K562 treated with DMSO at 1 percent for 24 hours (cell line): Measurements from ENCODE around the gene STH. TPM values are rescaled to one million over a fixed set of nuclear protein-coding genes. Genes with fewer than 3 reads are reported as not detected.

Source experiments
- total RNA-seq: library from RNA; unstranded; fragments of 300-600 nt; gene quantifications from 2 replicates; pipeline ENCODE4 v1.2.3, GENCODE V29; 2022; ENCODE audit warnings: low read depth; ENCODE audit not compliant: insufficient read depth

Gene STH
- not detected in 2 replicates for total RNA-seq

GRCh38 chr17:45998987-45999899 is at the start of gene STH:
Gene STH (plus strand): TSS chr17:45999250. CDS start chr17:45999280, 30 bp downstream.

Other genes with a start within 250 kb of the STH start
- gene CRHR1, start 214.9 kb upstream of the STH start, total RNA-seq, result 0.43 TPM in 1 of 2 replicates, not detected in the other
- not detected in 2 replicates for gene SPPL2C, start 154.4 kb upstream of the STH start, total RNA-seq
- gene MAPT, start 104.7 kb upstream of the STH start, total RNA-seq, result 4.3 and 5.1 TPM in 2 replicates
- 20.3 and 22.5 TPM in 2 replicates for gene KANSL1, start 194.2 kb downstream of the STH start, total RNA-seq